Heart right ventricle (tissue), 16 donors: ENCODE results near the gene TREX2. TPM values are rescaled to one million over a fixed set of nuclear protein-coding genes. Genes with fewer than 3 reads are reported as not detected.

Source experiments
- ATAC-seq, 8 donors: fragments of 200-7000 bp; cut with Tn5 transposase; one replicate each; pipeline ENCODE4 v1.9.1; 2020; ENCODE audit warnings: mild to moderate bottlenecking in 8 of 8, moderate library complexity in 8 of 8, moderate number of reproducible peaks in 1 of 8
- DNase-seq, 2 donors: peaks; one replicate each; pipeline ENCODE4 v3.0.0-alpha.2; 2020
- H3K27ac ChIP-seq, 10 donors: fragments of 200-600 bp; sonication (generic) in 2 of 10; one replicate each; pipeline versions ENCODE4 v1.5.0 to v1.8.0; 2020 to 2022; ENCODE audit warnings: mild to moderate bottlenecking in 3 of 10
- H3K27me3 ChIP-seq, 7 donors: fragments of 200-600 bp; one replicate each; pipeline ENCODE4 v1.8.0; 2021 to 2022; ENCODE audit warnings: mild to moderate bottlenecking in 2 of 7
- H3K36me3 ChIP-seq, 9 donors: fragments of 200-600 bp; sonication (generic) in 1 of 9; one replicate each; pipeline versions ENCODE4 v1.5.0 to v1.8.0; 2020 to 2022; ENCODE audit warnings: mild to moderate bottlenecking in 2 of 9
- H3K4me1 ChIP-seq, 9 donors: fragments of 200-600 bp; sonication (generic) in 1 of 9; one replicate each; pipeline versions ENCODE4 v1.5.0 to v1.8.0; 2020 to 2022; ENCODE audit warnings: mild to moderate bottlenecking in 4 of 9
- H3K4me3 ChIP-seq, 10 donors: fragments of 200-600 bp; sonication (generic) in 2 of 10; one replicate each; pipeline versions ENCODE4 v1.5.0 to v1.8.0; 2020 to 2022; ENCODE audit warnings: mild to moderate bottlenecking in 7 of 10, moderate library complexity in 2 of 10
- H3K9me3 ChIP-seq, 11 donors: fragments of 200-600 bp in 10 of 11; sonication (generic) in 2 of 11; one replicate each; pipeline versions ENCODE4 v1.5.0 to v1.8.0; 2013 to 2022; ENCODE audit warnings: mild to moderate bottlenecking in 2 of 11, control low read depth in 1 of 11, moderate library complexity in 1 of 11
- CTCF ChIP-seq, 9 donors: fragments of 200-600 bp; sonication (generic) in 2 of 9; IDR thresholded peaks; one replicate each; pipeline versions ENCODE4 v1.5.0 to v1.8.0; 2021 to 2022; ENCODE audit warnings: antibody characterized with exemption in 9 of 9, mild to moderate bottlenecking in 5 of 9, moderate library complexity in 1 of 9
- WGBS, 2 donors: extraction: QIAGEN DNeasy Blood & Tissue Kit; methylation state at CpG; one replicate each; pipeline ENCODE4 v1.1.7; 2013; ENCODE audit warnings: inconsistent platforms in 1 of 2; 5-methylcytosine and 5-hydroxymethylcytosine counted together
- intact Hi-C, 10 donors: fragments of 100-400 bp; cut with DNase I; formaldehyde crosslinking; loops; one replicate each; pipeline versions ENCODE4 v1.11.1 to v1.14.2; 2022
- polyA plus RNA-seq, 2 donors: library from polyadenylated mRNA; stranded (reverse); fragments of 200-250 nt; gene quantifications; one replicate each; pipeline ENCODE4 v1.2.3, GENCODE V29; 2013
- total RNA-seq, 10 donors: library from RNA; stranded (reverse); fragmentation: NEBNext Ultra II Directional in 3 of 10; extraction: Animal tissue kit (Norgen Biotek cat#: 25700) in 3 of 10; gene quantifications; one replicate each; pipeline versions ENCODE4 v1.2.1 to v1.2.4, GENCODE V29; 2021 to 2023
- donor health status: Arrhythmogenic right ventricular cardiomyopathy.
- donor health status: ischemic (EF 13 %, LVEDD 7.1; RV severe dilation, severe dysfunction).
- donor health status: healthy with polysubstance abuse.
- donor health status: DM: no; HTN: yes; CAD: no.
- donor health status: DM: no; HTN: no; CAD: no.
- donor health status: ischemic (EF 25% LVEDD 6.9; RV normal size, moderate dysfunction).
- donor health status: ischemic (EF 25% LVEDD 5.7; RV mildly dilated, moderate dysfunction).
- donor health status: healthy.
- donor health status: DM: yes; HTN: yes; CAD: no.
- donor health status: Ischemic cardiomyopathy.
- donor health status: ischemic (EF 35%, LVEDD 5.7; RV mildly dilated, moderate dysfunction).
- donor health status: nonischemic (EF 11% LVEDD 7.7; RV severe dilation, severe dysfunction).
- donor health status: DM: yes; HTN: yes; CAD: no.
- donor health status: PGD.
- donor health status: ischemic (EF 29% LVEDD 5.4; RV normal size, mild dysfunction).
- donor health status: nonischemic (EF 23%, LVEDD 6.1; RV moderate dilation, normal function).

The TREX2 gene
- total and polyA plus RNA-seq, 12 donors: 0.20 to 0.44 (median 0.31) TPM; not detected in 4

GRCh38 chrX:153398275-153398960 lies 47.4 kb downstream of the TREX2 start:
- TF ChIP-seq CTCF (IDR thresholded peaks at IDR 0.05): no peak
- Histone ChIP-seq H3K4me1 (no peaks in the 10 kb centered on the region), H3K36me3 (no peaks in the 10 kb centered on the region), H3K4me3 (no peak overlapping the region), H3K27ac (no peak overlapping the region), H3K27me3 (no peaks in the 10 kb centered on the region), H3K9me3 (peaks cover 0 to 11% (median 0%) of the 10 kb centered on the region in 11 donors)
- no peak for DNase-seq
- 83 to 88% methylated on average over 16 to 17 of the region's 17 CpGs for WGBS, 2 donors
- intact Hi-C loops: loop anchor here in 1 of 10 donors (10.0 kb wide), 1 partner anchor 106 kb away; no protein-coding TSS in a partner anchor
- no peak for ATAC-seq

- Histone ChIP-seq H3K36me3 (no peaks in the 10 kb centered on the region), H3K27ac (no peak overlapping the region), H3K27me3 (no peaks in the 10 kb centered on the region), H3K4me1 (no peaks in the 10 kb centered on the region), H3K4me3 (no peak overlapping the region), H3K9me3 (peaks cover 0 to 11% (median 0%) of the 10 kb centered on the region in 11 donors)
- no peak for ATAC-seq
- intact Hi-C loops: loop anchor here in 1 of 10 donors (10.0 kb wide), 1 partner anchor 107 kb away; no protein-coding TSS in a partner anchor
- DNase-seq: no peak
- WGBS, 2 donors: 82 to 88% methylated on average over 22 to 27 of the region's 27 CpGs
- TF ChIP-seq CTCF (IDR thresholded peaks at IDR 0.05): no peak
Observed at GRCh38 chrX:153397256-153397960, 48.4 kb downstream of the TREX2 start.

- peak in 1 of 8 donors; percentile 23 for ATAC-seq
- no peak for DNase-seq
- Histone ChIP-seq H3K27me3 (no peaks in the 10 kb centered on the region), H3K9me3 (peaks cover 0 to 7% (median 0%) of the 10 kb centered on the region in 11 donors), H3K27ac (no peak overlapping the region), H3K36me3 (no peaks in the 10 kb centered on the region), H3K4me1 (no peaks in the 10 kb centered on the region), H3K4me3 (no peak overlapping the region)
- intact Hi-C loops: loop anchor here in 1 of 10 donors (10.0 kb wide), 1 partner anchor 108 kb away; no protein-coding TSS in a partner anchor
- WGBS, 2 donors: 87 to 92% methylated on average over 22 to 26 of the region's 26 CpGs
- TF ChIP-seq CTCF (IDR thresholded peaks at IDR 0.05): no peak
Observed at GRCh38 chrX:153396320-153397195, 49.3 kb downstream of the TREX2 start.
